GM23248 (cell line): ENCODE data around the gene FLT3.

Source experiments
- EZH2 ChIP-seq: fragments of 200-600 bp; sonication (generic); IDR thresholded peaks from 2 replicates; pipeline ENCODE4 v1.6.1; 2018; ENCODE audit warnings: antibody characterized with exemption, mild to moderate bottlenecking; ENCODE audit not compliant: insufficient read depth, poor library complexity, severe bottlenecking
- EZH2phosphoT487 ChIP-seq: fragments of 200-600 bp; sonication (generic); IDR thresholded peaks from 2 replicates; pipeline ENCODE4 v1.6.1; 2018; ENCODE audit warnings: antibody characterized with exemption, moderate library complexity, mild to moderate bottlenecking, low read depth; ENCODE audit not compliant: insufficient read depth

DNA sequence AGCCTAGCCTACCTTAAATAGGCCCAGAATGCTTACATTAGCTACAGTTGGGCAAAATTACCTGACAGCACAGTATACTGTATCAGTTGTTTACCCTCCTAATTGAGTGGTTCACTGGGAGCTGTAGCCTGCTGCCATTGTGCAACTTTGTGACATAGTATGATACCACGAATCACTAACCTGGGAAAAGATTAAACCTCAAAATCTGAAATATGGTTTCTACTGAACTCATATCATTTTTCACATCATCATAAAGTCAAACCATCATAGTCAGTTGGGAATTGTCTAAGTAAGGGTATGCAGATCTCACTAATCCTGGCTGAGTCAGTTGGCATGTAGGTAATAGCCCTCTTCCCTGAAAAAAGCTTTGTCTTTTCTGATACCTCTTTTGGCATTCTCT is 47.1 kb upstream of the FLT3 start:
- no peak for TF ChIP-seq EZH2
- TF ChIP-seq EZH2phosphoT487 = no peak
